Nucleus accumbens (tissue), 56 donors: ENCODE results near the gene DAB1.

Experiments used
- DNase-seq, 56 donors: peaks; one replicate each; lab custom pipeline; 2025; lab: John Stamatoyannopoulos, UW

The DAB1 gene

DNA sequence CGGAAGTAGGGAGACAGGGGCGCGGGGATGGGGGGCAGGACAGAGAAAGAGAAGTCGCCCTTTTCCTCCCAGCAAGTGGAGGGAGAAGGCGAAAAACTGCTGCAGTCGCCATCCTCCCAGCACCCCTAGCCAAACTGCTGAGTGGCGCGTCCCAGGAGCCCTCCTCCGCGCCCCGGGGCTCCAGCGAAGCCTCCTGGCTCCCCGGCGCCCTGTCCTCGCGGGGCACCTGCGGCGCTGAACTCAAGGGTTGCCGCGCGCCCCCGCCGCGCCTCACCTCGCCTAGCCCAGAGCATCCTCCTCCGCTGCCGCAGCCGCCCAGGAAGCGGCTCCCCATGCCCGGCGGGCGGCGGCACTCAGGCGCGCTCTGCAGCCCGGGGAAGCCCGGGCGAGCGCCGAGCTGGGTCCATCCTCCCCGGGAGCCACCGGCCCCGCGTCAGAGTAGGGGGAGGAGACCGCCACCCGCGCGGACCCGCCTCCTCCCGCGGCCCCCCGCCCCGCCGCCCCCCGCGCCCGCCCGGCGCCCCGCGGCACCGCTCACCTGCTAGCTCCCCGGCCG, at the start of gene DAB1:
Gene DAB1, minus strand, starts transcription at position 405 of the 556 bp plus-strand sequence. CDS start 133,030 bp downstream, outside the sequence.
- DNase-seq: peak in 7 of 56 donors; percentile 3 to 37 (median 14)

DNA sequence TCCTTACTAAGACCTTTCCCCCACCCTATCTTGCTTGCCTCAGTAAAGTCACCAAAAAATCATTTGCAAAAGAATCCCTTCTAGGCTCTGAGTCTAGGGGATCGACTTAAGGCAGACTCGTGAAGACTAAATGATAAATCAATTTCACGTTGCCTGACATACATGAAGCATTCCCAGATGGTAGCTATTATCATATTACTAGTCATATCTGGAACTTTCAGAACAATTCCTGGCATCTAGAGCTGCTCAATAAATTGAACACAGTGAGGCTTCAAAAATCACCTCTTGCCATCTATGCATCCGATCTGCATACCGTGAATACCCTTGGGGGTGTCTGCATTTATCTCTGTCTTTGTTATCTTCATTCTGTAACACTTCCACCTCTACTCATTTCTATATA, 49.6 kb upstream of the DAB1 start:
- DNase-seq: no peak

DNA sequence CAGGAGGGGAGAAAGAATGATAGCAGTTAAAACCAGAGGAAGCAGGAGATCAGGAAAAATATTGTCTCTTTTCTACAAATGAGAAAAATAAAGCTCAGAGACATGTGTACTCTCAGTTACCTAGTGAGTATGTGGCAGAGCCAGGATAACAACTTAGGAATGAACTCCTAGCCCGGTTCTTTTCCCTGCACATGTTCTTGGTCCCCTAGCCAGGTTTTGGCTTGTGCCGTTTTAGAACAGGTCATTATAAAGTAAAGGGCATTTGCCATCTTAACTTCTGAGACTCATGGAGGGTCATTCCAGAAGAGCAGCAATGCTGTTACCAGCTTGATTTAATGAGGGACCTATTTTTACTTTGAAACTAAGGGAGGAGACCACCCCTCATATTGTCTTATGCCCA, 48.1 kb upstream of the DAB1 start:
- no peak for DNase-seq

DNA sequence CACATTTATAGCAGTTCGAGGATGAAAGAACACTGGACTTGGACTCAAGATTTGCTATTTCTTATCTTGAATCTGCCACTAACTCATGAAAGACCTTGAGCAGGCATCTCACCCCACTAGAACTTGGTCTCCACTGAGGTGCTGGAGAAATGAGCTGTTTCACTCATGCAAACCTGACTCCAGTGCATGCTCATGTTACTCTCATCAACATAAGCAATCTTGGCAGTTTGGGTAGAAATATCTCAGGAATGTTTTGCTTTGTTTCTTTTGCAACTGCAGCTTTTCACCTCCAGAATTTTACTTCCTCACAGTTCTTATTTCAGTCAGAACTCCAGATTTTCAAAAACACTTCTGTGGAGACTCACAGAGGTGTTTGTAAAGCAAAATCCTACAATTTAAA, 46.2 kb upstream of the DAB1 start:
- DNase-seq: no peak

DNA sequence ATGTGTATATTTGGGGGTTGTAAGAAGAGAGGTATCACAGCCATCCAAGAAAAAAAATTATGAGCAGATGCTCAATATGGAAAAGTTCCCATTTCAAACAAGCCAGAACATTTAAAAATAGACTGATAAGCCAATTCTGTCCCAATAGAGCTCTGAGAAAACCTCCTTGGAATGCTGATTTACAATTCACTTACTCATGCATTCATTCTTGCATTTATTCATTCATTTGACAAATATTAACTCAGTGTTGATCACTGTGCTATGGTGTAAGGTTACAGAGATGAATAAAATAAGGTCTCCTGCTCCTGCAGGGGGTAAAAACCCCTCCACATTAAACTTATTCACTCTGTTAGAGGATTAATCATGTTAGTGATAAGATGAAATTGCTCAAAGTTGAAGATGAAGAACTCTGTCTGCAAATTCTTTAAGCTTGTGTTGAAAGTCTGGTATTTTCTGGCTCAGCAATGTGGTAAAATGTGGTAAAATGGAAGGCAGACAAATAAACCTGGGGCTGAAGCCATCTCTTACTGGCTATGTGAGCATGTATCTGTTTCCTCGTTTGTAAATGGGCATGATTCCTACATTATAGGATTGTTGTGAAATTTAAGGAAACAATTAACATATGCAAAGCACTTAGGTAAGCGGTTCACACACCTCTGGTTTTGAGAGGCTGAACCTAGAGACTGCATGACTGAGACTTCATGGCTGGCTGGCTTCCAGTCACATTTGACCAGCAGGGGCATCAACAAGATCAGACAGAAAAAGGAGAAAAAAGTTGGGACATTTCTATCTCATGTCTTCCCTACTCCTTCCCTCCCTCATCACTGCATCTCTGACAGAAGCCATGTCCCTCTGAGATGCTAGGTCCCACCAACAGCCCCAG, 45.0 kb upstream of the DAB1 start:
- no peak for DNase-seq

DNA sequence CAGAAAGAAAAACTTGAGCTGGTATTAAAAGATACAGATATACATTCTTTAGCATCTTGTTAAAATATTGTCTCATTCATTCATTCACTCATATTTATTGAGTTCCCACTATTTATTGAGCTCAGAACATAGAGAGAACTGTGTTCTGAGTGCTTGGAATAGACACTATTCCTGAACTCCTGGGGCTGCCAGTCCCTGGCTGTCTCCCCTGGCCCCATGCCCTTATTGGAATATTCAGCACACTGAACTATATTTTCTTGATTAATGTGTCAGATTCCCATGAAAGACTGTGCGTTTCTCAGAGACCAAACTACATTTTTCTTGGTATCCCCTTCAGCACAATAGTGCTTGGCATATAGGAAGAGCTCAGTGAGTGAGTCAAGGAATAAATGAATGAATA, 44.0 kb upstream of the DAB1 start:
- DNase-seq: no peak

DNA sequence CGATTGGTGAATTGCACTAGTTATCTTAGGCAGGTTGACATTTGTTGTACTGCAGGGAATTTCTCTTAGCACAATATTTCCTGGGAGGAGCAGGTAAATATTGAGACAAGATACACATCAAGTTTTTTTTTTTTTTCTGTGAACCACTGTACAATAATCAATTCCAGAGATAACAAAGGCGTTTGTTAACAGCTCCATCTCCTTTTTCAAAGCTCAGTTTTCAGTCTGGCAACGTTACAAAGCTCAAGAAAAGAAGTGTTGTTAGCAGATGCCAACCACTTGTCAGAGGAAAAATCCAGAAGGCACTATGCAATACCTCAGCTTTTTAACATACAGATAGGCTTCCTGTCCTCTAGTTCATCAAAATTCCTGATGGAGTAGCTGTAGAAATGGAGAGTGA, 40.9 kb upstream of the DAB1 start:
- DNase-seq: no peak

DNA sequence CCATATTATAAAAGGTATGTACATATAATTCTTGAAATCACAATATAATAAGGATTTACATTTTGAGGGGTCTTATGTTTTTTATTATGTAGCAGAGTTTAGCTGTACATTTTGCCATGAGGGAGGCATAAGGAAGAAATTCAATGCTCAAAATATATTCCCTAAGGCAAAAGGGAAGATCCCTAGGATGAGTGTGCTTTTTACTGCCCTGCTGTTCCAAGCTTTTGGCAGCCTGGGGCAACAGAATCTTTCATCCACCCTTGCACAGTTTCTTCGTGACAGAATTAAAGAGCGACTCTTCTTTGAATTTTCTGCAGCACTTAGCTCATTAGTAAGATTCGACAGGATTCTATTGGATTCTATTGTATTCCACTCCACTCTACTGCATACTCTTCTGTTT, 39.5 kb upstream of the DAB1 start:
- DNase-seq: no peak

DNA sequence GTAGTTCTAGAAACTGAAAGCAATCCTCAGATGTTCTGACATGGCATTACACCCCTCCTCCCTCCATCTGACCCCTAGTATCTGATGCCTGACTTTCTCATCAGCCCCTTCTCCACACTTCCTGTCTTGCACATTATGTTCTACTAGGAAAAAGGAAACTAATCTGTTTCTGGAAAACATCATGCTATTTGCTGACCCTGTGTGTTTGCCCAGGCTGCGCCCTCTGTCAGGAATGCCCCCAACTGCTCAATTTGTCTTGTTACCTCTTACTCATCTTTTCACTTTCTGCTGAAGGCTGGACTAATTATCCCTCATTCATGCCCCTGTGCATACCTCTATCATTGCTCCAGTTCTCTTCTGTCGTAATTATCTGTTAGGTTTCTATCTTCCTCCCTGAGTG, 37.5 kb upstream of the DAB1 start:
- DNase-seq: no peak

DNA sequence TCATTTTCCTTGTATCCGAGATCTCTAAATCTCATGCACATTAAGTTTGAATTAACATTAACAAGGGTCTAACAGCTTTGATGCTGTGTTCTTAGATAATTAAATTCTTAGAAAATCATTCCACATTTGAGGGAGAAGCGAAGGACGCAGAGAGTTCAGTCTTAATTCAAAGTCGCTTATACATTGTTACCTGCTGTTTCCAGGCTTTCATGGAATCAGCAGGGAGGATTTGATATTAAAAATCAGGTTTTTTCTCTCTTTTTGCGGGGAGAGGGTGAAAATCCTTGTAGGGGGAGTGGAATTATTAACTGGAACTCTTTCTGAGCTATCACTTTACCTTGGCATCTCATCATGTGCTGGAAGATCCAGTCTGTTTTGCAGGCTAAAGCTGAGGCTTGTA, 27.7 kb upstream of the DAB1 start:
- no peak for DNase-seq

DNA sequence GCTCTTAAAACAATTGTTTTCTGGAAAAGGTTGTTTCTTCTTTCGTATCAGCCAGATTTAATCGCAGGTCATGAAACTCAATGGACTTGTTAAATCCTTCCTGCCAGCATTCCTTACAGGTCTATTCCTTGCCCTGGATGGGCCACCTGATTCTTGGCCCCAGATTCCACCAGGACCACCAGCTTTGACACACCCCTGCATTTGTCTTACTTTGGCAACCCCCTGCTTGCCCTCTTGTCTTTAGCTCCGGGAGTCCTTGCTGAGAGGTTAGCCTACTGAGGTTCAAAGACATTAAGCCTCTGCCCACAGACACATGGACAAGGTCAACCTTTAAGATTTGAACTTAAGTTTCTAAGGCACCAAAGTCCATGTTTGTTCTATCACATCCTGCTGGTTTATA, 27.1 kb upstream of the DAB1 start:
- no peak for DNase-seq

DNA sequence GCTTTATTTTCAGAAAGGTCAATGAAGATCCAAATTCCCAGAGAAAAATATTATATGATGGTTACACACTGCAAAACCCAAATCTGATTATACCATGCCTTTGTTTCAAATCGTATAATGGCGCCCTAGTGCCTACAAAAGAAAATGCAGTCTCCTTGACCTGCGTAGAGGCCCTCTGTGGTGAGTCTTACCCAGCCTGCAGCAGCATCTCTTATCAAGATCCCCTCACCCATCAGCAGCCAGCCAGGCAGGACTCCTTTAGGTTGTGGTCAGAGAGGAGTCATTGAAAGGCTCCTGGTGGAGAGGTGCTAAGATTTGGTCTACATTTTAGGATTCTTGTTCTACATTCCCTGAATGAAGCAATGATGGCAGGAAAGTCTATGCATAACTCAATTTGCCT, 23.7 kb upstream of the DAB1 start:
- DNase-seq: no peak

DNA sequence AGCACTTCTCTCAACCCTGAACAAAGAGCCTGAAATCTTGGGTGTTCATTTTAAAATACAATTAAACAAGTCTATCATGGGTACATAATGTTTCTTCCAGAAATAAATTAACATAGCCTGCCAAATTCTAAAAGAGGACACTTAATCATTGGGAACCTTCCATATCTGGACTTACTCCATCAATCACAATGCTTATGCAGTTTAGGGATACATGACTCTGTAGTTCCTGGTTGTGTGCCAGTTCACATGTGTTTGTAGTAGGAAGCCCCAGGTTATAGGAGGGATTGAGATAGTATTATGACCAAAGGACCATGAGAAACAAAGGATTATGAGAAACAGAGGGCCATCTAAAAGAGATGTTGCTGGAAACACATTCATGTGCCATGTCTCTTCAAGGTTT, 19.1 kb upstream of the DAB1 start:
- DNase-seq: no peak

DNA sequence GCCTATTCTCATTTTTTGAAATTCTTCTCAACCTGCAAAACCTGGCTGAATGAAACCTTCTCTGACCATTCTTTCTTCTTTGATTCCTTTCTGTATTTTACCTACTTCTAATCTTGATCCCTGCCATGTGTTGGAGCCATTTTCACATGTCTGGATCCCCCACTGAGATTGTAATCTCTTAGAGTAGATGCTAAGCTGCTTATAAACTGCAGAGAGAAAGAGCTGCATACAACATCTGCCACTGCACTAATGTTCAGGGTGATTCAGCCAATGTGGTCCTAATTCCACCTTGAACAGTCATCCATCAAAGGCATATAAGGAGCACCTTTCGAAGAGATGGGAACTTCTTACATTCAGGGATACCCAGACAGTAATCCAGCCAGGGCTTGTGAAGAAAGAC, 16.2 kb upstream of the DAB1 start:
- DNase-seq: no peak

DNA sequence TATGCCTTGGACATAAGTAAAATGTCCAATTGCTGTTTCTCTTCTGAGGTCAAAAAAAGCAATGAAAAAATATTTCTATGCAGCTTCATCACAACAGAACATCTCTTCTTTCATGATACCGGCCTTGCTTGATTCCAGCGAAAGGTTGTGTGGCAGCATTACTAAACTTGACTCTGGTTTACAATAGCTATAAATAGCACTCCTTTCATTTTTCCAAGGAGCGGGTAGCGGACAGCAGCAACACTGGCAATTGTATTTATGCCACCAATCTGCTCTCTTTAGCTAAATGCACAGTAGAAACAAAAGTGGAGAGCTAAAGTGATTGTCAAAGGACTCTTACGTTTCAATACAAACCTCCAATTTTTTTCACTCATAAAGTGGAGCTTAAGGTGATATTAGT, 7.5 kb upstream of the DAB1 start:
- no peak for DNase-seq

DNA sequence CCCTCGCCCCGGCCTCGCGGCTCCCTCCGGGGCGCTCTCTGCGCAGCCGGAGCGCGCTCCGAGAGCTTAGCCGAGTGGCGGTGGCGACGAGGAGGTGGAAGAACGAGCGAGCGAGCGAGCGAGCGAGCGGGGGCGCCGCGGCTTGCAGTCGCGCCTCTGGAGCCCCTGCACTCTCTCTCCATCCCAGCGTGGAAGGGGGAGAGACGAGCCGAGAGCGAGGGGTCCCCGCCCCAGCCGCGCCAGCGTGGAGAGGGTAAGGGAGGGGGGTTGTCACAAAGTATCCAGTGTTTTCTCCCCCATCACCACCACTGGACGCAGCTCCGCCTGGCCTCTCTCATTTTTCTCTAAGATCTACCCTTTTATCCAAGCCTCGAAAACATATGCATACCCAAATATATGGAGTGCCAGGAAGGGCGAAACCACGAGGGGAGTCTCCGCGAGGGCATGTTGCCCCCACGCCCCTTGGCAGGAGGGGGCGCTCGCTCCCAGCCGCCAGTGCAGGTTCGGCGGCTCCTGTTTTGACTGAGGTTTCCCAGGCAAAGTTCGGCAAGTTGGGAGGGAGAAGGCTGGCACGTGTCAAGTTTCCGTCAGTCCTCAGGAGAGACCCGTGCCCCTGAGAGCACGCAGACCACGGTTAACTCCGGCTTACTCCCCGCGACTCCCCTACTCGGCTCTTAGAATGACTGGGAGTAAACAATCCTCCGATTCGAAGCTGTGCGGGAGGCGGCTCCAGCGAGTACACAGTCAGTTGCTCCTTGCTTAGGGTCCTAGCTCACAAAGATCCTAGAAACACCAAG, 569 bp upstream of the DAB1 start:
- DNase-seq: peak in 17 of 56 donors; percentile 1 to 57 (median 30)

DNA sequence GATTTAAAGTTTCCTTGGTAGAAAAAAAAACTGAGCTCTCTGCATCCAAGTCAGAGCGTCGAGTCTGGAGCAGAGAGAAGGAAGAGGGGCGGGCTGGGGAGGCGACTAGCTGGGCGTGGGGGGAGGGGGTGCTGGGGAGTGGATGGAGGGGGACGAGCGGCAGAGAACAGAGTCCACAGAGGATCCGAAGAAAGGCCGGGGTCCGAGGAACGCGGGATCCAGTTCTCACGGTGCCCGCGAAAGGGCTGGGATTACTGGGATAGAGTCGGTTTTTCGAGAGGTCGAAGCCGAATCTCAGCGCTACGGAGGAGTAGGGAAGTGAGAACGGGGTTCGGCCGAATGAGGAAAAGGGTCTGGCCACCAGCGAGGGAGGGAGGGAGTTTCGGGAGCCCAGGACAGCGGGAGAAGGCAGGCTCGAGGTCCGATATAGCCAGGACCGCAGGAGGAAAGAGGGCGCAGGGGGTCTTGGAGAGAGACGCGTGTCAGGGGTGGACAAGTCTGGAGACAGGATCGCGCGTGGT, 665 bp downstream of the DAB1 start:
- peak in 4 of 56 donors; percentile 12 to 24 (median 14) for DNase-seq

DNA sequence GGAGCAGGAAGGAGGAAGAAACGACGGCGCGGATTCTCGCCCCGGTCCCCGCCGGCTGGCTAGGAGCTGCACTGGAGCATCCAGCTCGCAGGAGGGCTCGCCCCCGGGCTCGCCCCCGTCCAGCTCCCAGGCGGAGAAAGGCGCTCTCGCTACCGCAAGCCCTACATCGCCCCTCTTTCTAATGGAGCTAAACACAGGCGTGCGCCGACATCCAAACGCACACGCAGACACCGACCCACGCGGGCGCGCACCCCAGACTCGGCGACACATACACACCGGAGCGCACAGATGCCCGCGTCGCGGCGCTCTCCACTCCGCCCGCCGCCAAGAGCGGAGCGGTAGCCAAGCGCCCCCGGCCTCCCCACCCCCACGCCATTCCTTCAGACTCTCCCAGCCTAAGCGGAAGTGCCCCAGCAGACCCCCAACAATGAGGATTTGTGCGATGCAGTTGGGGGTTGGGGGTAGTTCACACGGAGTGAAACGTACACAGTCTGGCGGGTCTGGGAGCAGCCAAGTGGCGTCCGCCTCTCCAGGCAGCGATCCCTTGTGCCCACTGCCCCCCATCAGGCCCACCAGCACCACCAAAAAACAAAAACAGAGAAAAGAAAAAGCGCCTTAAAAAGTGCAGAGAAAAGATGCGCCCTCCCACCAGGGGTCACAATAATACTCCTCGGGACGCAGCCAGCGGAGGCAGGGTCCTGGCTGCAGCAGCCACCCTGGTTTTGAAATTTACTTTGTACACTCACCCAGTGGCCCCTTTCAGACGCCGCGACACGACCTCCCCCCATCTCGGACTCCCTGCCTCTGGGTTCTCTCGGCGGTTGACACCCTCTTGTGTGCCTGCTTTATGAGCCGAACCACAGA, 1.4 kb downstream of the DAB1 start:
- peak in 10 of 56 donors; percentile 2 to 24 (median 13) for DNase-seq

DNA sequence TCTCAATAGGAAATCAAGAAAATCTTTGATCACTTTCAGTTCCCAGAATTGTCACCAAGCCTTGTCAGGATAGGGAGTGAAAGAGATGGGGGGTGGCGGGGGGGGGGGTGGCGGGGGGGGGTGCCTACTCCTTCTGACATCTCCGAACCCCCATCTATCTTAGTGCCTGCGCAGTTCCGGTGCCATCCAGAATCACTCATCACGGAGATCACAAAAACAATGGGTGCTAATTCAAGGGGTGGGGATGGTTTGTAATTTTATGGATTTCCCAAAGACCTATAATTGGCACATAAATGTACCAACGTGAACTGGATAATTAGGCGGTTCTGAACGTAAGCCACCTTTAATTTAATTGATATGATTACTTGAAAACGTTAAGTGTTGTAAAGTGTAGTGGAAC, 2.1 kb downstream of the DAB1 start:
- DNase-seq: no peak
